GM21786 (cell line): ENCODE data around the gene NTMT1.
"Not testable (repeated sequence)": the region's sequence is repeated elsewhere in the genome, so short reads cannot be mapped to it uniquely, and the experiment has no call there.

Source experiments
- ATAC-seq: cut with Tn5 transposase; IDR thresholded peaks from one replicate; pipeline ENCODE4 v1.9.1; 2021; ENCODE audit not compliant: unreplicated experiment

NTMT1 gene

GRCh38 chr9:129649726-129650679 lies 24.0 kb downstream of the NTMT1 start:
- ATAC-seq = no peak

GRCh38 chr9:129650680-129651235 lies 24.8 kb downstream of the NTMT1 start:
- ATAC-seq = no peak

- ATAC-seq = no peak
These were observed 28.0 kb downstream of the NTMT1 start for GRCh38 chr9:129653823-129654553.

GRCh38 chr9:129654554-129655040 lies 28.6 kb downstream of the NTMT1 start:
- ATAC-seq = no peak

- no peak for ATAC-seq
These were observed 29.2 kb downstream of the NTMT1 start for GRCh38 chr9:129655154-129655553.

- ATAC-seq = no peak
These were observed 29.7 kb downstream of the NTMT1 start for GRCh38 chr9:129655696-129656095.

- ATAC-seq = no peak
These were observed 30.9 kb downstream of the NTMT1 start for GRCh38 chr9:129656795-129657390.

- ATAC-seq = no peak
These were observed 35.1 kb downstream of the NTMT1 start for GRCh38 chr9:129661029-129661428.

GRCh38 chr9:129662239-129662638 lies 36.3 kb downstream of the NTMT1 start:
- not testable (repeated sequence) for ATAC-seq

- no peak for ATAC-seq
These were observed 38.9 kb downstream of the NTMT1 start for GRCh38 chr9:129664746-129665388.

GRCh38 chr9:129665389-129665775 lies 39.4 kb downstream of the NTMT1 start, which contains the start of gene PRRX2:
Gene PRRX2, plus strand, starts transcription at chr9:129665647. Its CDS starts 221 bp downstream, at chr9:129665868.
- ATAC-seq = no peak

- no peak for ATAC-seq
These were observed 40.0 kb downstream of the NTMT1 start for GRCh38 chr9:129665814-129666520.

- no peak for ATAC-seq
These were observed 40.6 kb downstream of the NTMT1 start for GRCh38 chr9:129666575-129666974.

GRCh38 chr9:129667378-129667777 lies 41.4 kb downstream of the NTMT1 start:
- no peak for ATAC-seq

- no peak for ATAC-seq
These were observed 41.9 kb downstream of the NTMT1 start for GRCh38 chr9:129667850-129668249.

- no peak for ATAC-seq
These were observed 43.3 kb downstream of the NTMT1 start for GRCh38 chr9:129669141-129669718.

- ATAC-seq = no peak
These were observed 44.0 kb downstream of the NTMT1 start for GRCh38 chr9:129669946-129670345.

- ATAC-seq = no peak
These were observed 45.1 kb downstream of the NTMT1 start for GRCh38 chr9:129671065-129671464.

- no peak for ATAC-seq
These were observed 45.6 kb downstream of the NTMT1 start for GRCh38 chr9:129671519-129671918.

GRCh38 chr9:129672702-129673101 lies 46.7 kb downstream of the NTMT1 start:
- no peak for ATAC-seq
